DMS 273 (cell line): Measurements from ENCODE around the gene GIMAP8.

Source experiments
- DNase-seq: peaks from one replicate; lab custom pipeline; 2025; ENCODE audit not compliant: unreplicated experiment; lab: John Stamatoyannopoulos, UW

GIMAP8 gene

DNA sequence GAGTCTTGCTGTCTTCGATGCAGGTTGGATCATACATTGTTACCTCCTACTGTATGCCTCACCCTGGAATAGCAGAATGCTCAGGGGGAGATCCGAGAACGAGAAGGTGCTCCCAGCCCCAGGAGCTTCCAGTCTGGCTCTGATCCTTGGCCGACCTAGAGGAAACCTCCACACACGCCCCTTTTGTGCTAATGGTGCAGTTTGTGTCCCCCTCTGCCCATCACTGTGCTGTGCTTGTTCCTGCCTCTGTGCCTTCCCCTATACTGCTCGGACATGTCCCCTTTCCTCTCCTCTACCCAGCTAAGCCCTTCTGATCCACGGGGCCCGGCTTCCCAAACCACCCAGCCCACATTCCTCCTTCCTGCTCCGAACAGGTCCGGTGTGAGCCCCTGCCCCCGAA lies 38.8 kb upstream of the GIMAP8 start:
- DNase-seq: no peak

DNA sequence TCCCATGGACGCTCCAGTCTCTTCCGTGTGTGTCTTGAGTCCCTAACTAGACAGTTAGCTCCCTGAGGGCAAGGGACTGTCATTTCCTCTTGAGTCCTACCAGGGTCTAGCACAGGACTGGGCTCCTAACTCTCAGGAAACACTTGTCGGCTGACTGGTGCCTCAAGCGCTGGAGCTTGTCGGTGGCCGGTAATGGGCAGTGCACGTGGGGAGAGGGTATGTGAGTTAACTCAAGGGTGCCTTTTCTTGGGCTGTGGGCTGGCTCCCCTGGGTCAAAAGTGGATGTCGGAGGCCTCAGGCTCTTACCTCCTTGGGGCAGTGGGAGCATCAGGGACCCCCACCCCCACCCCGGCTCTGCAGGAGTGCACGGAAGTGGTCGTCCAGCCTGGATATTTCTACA lies 38.4 kb upstream of the GIMAP8 start:
- DNase-seq: no peak

DNA sequence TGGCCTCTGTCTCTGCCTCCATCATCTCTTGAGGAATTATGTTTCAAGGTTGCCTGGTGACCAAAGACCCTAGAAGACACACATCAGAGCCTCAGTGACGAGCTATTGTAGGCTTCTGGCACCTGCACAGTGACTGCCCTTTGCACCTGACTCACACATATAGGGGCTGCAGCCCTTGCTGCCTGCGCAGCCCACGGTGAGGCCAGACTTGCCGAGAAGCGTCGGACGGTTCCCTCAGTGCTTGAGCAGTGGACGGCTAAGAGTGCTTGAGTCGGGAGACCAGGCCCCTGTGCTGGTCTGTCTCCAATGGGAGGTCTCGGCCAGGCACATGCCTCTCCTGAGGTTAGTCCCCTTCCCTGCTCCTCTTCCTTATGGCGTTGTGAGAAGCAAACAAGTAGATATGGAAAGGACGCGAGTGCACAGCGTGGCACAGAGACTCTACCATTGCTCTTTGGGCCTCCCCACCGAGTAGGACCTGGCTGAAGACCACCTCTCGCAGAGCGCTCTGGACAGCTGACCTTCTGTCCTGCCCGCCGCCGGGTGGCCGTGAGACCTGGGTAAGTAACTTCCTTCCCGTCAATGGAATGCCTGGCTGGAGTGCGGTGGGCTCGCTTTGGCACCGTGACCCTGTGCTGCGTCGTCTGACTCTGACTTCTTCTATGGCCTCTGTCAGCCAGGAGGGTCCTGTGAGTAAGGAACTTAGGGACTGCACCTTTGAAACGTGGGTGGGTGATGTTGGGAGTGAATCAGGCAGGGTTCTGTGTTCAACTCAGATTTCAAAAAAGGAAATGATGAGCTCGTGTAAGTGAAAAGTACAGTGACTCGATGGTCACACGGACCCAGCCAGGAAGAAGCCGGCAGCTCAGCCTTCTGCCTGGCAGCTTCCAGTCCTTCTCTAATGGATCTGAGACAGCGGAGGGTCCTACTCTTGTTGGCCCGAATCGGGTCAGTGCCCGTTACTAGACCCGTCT lies 37.6 kb upstream of the GIMAP8 start:
- no peak for DNase-seq

DNA sequence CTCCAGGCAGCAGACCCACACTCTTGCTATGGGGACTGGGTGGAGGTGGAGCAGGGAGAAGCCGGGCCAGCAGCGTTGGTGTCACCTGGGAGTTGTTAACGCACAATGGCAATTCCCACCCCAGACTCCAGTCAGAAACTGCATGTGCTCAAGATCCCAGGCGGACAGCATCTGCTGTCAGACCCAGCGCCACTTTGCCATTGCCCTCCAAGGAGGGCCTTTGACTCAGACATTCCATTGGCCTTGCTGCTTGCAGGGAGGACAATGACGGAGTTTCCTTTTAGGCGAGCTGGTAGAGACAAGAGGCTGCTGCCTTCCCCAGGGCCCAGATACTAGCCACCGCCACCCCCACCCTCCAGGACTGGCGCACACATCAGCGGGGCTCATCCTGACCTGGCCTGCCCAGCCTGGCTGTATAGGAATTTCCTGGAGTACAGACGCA lies 36.8 kb upstream of the GIMAP8 start:
- no peak for DNase-seq

DNA sequence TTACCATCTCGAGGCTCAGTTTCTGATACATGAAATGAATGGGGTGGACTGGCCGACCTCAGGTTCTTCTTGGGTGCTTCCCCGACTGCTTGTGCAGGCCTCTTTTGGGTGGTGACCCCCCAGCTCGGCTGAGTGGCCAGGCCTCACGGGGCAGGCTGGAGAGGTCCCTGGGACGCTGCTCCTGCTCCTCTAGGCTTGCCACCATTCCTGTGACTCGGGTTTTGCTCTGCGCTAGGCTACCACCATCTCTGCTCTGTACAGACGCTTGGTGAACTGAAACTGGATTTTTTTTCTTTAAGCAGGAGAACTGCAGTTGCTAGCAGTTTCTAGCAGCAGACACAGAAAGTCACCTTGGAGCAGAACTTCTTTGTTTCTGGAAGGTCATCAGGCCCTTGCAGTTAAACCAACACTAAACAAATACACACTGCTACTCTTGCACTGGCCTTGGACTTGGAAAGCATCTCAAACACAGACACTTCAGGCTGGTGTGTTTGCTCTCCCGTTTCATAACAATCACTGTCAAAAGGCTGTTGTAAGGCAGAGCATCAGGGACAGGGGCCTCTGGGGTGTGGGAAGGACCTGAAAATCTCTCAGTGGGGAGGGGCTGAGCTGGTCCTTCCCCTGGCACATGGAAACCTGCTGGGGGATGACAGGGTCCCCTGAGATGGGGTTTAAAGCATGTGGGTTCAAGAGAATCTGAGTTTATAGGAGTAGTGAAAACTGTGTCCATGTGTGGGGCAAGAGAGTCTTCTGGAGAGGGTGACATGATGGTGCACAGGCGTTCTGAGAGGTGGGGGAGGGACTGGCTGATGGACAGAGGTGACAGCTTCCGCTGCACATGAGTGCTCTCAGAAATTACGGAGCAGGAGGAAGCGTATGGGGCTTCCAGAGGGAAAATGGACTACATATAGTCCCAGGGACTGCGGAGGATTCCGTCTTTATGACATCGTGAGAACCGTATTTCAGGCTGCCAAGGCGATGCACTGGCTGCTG lies 35.0 kb upstream of the GIMAP8 start:
- no peak for DNase-seq

DNA sequence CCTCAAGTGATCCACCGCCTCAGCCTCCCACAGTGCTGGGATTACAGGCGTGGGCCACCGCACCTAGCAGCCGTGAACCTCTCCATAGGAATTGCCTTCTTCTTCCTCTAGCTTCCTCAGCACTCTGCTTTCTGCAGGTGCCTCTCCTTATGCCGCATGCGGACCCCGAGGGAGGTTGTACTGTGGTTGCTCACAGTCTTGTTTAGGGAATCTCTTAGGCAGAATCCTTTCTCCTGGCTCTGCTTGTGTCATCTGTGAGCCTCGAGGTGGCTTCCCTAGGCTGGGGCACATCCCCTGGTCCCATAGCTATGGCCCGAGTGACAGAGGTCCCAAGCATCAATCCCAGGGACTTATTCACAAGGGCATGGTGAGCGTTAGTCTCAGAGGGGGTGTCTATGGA lies 33.2 kb upstream of the GIMAP8 start:
- no peak for DNase-seq

DNA sequence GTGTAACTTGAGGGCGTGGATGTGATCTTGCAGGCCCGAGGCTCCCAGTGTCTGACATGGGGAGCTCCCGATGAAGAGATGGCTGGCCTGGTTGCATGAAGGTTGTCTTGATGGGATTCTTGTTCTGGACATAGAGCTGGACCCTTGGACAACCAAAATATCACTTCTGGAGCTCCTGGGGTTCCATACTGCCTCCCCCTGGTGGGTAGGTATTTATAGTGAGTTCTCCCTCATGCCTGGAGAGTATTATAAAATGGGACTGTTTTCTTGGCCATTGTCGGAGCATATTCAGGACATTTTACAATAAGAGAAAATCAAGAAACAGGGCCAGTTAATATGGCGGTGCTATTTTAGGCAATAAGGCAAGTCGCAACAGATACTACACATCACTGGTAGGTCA lies 32.6 kb upstream of the GIMAP8 start:
- DNase-seq: no peak

DNA sequence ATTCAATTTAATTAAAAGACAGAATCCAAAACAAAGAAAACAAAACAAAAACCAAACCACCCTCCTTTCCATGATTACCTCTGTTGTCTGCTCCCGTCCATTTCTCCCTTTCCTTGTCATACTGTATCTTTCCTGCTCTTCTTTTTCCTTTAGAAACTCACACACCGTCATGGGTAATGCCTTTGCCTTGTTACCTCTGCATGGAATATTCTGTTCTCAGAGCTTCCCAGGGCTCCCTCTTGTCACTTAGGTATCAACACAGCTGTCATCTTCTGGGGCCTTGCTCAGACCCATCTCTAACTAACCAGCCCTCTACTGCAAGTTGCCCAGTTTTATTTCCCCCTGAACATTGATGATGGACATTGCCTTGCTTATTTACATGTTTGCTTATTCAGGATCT lies 30.2 kb upstream of the GIMAP8 start:
- DNase-seq: no peak

DNA sequence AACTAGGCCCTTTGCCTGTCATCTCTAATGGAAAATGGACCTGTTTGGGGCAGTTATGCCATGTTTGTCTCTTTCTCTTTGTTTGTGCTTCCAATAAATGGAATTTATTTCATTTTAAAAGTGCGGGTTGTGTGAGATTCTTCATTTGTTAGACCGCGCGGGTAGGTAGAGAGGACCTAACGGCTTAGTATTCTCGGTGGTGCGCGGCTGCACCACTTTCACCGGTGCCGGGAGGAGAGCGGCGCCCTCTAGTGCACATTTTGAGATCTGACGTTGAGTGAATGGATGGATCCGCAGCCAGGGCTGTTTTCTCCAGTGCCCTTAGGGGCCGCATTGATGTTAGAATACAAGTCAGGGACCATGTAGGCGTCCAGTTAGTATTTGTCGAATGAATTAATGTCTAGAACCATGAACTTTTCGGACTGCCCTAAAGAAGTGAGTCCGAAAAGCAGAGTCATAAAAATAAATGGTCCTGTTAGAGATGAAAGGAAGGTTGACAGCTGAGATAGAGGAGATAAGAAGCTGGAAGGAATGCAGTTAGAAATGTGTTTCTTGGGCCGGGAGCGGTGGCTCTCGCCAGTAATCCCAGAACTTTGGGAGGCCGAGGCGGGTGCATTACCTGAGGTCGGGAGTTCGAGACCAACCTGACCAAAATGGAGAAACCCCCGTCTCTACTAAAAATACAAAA lies 29.3 kb upstream of the GIMAP8 start:
- DNase-seq: peak; percentile 82

DNA sequence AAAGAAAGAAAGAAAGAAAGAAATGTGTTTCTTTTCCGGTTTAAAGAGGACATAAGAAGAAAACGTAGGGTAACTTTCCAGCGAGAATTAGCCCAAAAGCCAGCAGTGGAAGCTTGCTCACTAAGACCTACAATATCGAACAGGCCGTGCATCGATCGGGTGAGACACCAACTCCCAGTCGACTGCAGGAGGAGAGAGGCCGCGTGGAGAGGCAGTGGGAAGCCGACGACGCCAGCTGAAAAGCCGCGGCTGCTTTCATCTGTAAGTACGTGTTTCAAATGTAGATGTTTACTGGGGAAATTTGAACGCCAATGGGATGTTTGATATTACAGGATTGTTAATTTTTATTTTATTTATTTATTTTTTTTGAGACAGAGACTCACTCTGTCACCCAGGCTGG lies 28.6 kb upstream of the GIMAP8 start:
- DNase-seq: no peak

DNA sequence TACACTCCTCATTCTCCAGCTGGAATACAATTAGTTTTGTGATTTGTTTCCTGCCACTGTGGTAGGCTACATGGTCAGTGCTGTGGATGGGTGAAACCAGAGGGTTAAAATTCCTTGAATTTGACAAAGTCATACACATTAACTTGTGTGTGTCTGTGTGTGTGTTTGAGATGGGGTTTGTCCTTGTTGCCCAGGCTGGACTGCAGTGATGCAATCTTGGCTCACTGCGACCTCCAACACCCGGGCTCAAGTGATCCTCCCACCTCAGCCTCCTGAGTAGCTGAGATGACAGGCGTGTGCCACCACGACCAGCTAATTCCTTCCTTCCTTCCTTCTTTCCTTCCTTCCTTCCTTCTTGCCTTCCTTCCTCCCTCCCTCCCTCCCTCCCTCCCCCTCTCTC lies 24.8 kb upstream of the GIMAP8 start:
- DNase-seq: no peak

DNA sequence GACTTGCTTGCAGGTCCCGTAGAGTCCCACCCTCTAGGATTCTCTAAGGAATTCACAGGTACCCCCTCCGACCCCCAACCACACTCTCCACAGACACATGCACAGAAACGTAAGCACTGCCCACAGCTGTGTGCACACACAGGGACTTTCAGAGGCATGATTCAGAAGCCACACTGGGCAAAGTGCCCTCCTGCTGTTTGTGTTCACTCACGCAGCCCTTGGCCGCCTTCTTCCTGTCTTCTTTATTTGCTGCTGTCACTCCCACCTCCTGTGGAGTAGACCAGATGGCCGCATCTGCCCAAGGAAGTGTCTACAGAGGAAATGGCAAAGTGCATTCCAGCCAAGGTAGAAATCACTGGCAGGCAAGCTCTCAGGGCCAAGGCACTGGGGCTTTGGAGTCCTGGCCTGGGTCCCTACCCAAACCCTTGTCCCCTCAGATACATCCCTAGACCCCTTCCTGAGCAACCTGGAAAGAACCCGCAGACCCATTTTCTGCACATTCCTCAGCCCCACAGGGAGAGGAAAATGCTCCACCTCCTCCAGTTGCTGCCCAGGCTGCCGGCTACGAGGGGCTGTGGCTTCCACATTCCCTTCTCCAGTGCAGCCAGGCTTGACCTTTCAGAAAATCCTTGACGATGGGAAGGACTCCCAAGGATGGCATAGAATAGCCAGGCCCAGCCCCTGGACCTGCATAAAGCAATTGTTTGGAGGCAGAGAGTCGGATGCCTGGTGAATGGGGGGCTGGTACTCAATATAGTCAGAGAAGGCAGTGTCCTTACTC lies 21.6 kb upstream of the GIMAP8 start:
- peak; percentile 99 for DNase-seq

DNA sequence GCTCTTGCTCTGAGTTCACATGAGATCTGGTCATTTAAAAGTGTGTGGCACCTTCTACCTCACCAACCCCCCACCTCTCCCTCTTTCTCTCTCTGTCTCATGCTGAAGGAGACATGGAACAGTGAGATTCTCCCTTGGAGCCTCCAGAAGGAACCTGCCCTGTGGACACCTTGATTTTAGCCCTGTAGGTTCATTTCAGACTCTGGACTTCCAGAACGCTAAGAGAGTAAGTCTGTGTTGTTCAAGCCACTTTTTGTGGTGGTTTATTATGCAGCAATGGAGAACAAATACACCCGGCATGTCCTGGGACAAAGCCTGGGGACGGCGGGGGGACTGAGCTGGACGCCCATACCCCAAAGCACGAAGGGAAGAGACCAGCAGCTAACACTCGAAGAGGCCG lies 20.7 kb upstream of the GIMAP8 start:
- DNase-seq: no peak

DNA sequence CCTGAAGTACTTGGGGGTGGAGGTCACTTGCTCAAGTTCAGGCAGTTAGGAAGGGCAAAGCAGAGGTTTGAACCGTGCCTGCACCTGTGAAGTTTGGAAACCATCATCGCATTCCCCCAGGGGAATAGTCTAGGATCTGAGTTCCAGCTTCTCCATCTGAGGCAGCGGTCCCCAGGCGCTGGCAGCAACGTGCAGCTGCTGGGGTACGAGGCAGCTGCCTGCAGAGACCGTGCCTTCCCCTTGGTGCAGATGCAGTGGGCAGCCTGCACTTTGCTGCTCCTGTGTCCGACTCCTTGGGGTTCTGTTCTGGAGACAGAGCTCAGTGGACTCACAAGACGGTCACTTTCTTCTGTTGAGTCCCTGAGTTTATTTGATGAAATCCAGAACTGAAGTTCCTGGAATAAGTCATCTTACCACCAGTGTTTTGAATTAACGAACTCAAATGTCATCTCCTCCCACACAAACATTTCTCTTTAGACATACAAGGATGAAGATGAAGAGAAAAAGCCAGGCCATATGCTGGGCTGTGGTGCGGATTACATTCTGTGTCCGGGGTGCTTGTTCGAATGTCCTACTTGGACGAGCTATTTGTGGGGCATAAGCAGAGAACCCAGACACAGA lies 19.9 kb upstream of the GIMAP8 start:
- DNase-seq: no peak

DNA sequence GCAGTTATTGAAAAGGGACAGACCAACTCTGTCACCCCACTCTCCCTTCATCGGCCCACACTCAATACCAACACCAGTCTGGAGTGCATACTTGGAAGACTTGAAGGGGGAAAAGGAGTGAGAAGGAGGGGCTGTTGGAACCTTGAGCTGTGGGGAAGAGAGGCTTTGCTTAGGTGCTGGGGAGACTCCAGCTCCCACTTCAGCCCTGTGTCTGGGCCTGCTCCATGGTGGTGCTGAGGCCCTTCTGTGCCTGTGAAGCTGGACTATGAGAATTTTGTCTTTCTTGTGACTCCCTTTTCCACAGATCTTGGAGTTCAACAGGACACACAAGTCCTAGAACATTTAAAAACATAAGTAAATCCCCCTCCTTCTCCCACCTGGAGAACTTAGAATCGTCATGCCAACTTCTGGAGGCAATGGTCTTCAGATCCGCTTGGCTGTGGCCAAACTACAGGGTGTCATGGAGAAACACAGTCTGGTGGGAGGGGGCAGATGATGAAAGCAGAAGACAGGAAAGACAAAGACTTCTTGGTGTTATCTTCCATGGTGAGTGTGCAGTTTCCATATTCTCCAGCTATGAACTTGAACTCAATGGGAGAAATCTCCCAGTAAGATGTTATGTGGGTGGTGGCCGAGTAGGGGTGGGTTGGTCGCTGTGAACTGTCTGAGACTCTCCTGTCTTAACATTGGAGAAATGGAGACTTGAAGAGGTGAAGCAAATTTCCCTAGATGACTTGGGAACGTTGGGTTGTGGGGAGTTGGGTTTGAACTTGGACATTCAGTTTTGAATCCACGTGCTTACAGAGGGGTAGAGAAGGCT lies 18.4 kb upstream of the GIMAP8 start:
- DNase-seq: no peak

DNA sequence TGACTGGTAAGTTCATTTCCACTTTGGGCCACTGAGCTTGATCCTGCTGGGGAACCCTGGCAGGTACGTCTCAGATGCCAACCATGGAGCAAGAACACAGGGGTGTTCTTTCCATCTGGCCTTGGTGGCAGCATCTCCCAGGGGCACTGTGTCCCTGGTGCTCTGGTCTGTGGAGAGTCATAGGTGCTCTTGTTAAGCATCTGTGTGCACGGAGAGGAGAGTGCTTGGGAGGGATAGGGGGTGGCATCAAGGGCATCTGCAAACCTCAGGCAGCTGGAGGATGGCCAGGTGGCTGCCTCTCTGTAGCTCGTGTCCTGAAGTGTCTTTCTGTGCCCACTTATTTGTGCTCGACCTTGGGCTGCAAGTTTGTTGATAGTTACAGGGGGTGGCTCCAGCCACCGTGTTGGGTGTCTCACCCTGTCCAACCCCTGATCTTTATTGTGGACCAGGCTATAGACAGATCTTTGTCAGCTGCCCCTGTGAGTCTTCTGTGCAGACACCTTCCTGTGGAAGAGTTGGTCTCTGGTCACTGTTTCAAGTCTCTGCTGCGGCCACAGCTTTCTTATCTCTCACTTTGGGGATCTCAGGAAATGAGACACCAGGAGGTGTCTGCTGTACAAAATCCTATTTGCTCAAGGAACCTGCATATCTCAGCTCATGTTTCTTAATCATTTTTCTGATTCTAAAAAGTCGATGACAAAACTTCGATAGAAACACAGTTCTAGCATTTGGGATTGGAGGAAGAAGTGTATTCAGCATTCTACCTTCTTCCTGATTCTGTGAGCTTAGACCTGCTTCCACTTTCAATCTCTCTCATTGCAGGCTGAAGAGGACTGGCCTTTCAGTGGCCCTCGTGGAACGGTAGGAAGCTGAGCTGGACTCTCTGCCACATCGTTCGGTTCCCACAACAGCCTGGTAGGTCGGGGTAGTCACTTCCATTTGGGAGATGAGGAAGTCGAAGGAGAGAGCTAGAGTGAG lies 17.2 kb upstream of the GIMAP8 start:
- no peak for DNase-seq

DNA sequence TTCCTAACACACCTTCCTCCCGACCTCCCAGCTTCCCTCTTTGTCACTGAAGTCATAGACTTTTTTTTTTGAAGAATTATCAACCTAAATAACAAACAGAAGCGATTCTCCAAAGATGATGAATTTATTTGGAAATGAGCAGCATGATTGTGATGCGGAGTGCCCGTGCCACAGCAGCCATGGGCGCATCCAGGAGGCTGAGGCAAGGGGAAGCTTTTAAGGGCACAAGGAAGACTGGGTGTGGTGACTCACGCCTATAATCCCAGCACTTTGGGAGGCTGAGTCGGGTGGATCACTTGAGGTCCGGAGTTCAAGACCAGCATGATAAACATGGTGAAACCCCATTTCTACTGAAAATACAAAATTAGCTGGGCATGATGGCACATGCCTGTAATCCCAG lies 16.2 kb upstream of the GIMAP8 start:
- DNase-seq: no peak

DNA sequence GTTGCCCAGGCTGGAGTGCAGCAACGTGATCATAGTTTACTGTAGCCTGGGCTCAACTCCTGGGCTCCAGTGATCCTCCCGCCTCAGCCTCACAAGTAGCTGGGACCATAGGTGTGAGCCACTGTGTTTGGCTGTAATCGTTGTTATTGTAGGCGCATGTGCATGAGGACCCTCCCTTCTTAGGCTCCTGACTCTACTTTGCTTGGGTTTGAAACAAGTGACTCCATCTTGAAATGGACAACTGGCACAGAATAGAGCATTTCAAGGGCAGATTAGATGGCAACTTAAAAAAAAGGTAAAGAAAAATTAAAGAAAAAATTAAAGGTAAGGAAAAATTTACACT lies 15.4 kb upstream of the GIMAP8 start:
- no peak for DNase-seq
